Body of pancreas (tissue), 4 donors: Measurements from ENCODE around the gene GNG12.

Experiments used
- CTCF ChIP-seq, 7 experiments: fragments of 450-650 bp in 4 of 7; fragments of 200-600 bp in 3 of 7; sonication (generic) in 3 of 7; IDR thresholded peaks; one replicate each; pipeline ENCODE4 v1.5.1; 2016 to 2019; ENCODE audit warnings: antibody characterized with exemption in 7 of 7
- POLR2A ChIP-seq, 3 donors: fragments of 450-650 bp; IDR thresholded peaks; one replicate each; pipeline ENCODE4 v1.6.1; 2016; ENCODE audit warnings: antibody characterized with exemption in 3 of 3, mild to moderate bottlenecking in 2 of 3

GRCh38 chr1:67682659-67683197 is 150.5 kb downstream of the GNG12 start:
- TF ChIP-seq CTCF (IDR thresholded peaks at IDR 0.05): no peak
- no peak for TF ChIP-seq POLR2A (IDR thresholded peaks at IDR 0.05)
